ENCODE results near the gene DPF3.

GRCh38 chr14:72893636-72894322 lies at the start of gene DPF3:
- TF ChIP-seq POLR2A (IDR thresholded peaks at IDR 0.05) (peak; percentile 47), CTCF (IDR thresholded peaks at IDR 0.05) (no peak), POLR2AphosphoS5 (IDR thresholded peaks at IDR 0.05) (peak; percentile 87)

Data from prostate gland (tissue), 2 donors.